Right lobe of liver (tissue), 4 donors: ENCODE results near the gene NUMB.

Source experiments
- POLR2A ChIP-seq: fragments of 450-650 bp; IDR thresholded peaks from one replicate; pipeline ENCODE4 v1.6.1; 2017; ENCODE audit warnings: antibody characterized with exemption, mild to moderate bottlenecking
- TF ChIP-seq, protein P1 (sequence below), 4 donors: fragments of 200-600 bp in 3 of 4; fragments of 450-650 bp in 1 of 4; IDR thresholded peaks; one replicate each; pipeline versions ENCODE4 v1.5.1 to v1.8.0; 2016 to 2022; ENCODE audit warnings: antibody characterized with exemption in 4 of 4, mild to moderate bottlenecking in 2 of 4
- donor health status: DM: no; HTN: no; CAD: no.
- donor health status: DM: no; HTN: no; CAD: no.
- donor health status: DM: no; HTN: yes; CAD: no.

DNA sequence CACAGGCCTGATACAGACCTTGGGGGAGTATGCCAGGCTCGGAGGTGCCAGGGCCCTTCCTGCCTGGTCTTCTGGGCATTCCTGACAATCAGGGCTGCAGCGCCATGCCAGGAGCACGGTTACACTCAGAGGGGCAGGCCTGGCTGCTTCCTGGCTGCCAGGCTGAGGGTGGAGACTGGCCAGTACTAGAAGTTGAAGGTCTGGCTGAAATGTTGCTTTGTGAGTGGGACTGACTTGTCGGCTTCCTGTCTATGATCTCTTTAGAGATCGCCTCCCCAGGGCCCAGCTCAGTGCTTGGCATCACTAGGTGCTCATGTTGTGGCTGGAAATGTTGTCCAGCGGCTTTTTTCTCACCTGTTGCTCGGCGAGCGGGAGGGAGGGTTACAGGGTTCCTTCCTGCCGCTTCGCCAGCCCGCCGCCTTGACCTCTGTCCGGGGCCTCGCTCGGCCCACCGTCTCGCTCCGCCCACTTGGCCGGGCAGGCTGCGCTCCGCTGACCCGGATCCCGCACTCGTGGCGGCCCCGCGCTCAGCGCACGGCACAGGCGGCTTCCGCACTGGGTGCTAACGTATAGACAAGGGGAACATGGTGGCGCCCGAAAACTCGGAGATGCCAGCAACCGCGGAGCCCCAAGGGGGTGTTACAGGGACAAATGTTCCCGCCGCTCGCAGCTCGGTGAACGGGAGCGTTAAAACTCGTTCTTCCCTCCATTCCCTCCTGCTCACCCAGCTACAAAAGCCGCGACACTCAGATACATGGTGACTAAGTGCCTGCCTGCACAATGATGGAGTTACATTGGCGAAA is 188.4 kb downstream of the NUMB start:
- TF ChIP-seq POLR2A = no peak
- TF ChIP-seq, protein P1, sequence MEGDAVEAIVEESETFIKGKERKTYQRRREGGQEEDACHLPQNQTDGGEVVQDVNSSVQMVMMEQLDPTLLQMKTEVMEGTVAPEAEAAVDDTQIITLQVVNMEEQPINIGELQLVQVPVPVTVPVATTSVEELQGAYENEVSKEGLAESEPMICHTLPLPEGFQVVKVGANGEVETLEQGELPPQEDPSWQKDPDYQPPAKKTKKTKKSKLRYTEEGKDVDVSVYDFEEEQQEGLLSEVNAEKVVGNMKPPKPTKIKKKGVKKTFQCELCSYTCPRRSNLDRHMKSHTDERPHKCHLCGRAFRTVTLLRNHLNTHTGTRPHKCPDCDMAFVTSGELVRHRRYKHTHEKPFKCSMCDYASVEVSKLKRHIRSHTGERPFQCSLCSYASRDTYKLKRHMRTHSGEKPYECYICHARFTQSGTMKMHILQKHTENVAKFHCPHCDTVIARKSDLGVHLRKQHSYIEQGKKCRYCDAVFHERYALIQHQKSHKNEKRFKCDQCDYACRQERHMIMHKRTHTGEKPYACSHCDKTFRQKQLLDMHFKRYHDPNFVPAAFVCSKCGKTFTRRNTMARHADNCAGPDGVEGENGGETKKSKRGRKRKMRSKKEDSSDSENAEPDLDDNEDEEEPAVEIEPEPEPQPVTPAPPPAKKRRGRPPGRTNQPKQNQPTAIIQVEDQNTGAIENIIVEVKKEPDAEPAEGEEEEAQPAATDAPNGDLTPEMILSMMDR (IDR thresholded peaks at IDR 0.05) = no peak
